ENCODE results near the gene GFRA1.

Gene GFRA1

GRCh38 chr10:116120688-116121455 lies 152.1 kb downstream of the GFRA1 start:
- no peak for DNase-seq

- no peak for DNase-seq
Measured at GRCh38 chr10:116118847-116119246, 154.2 kb downstream of the GFRA1 start.

- no peak for DNase-seq
Measured at GRCh38 chr10:116115797-116116196, 157.2 kb downstream of the GFRA1 start.

GRCh38 chr10:116115036-116115641 lies 157.9 kb downstream of the GFRA1 start:
- DNase-seq = no peak

- DNase-seq = no peak
Measured at GRCh38 chr10:116113721-116114501, 159.1 kb downstream of the GFRA1 start.

GRCh38 chr10:116112232-116113231 lies 160.5 kb downstream of the GFRA1 start:
- DNase-seq = no peak

GRCh38 chr10:116111483-116112095 lies 161.4 kb downstream of the GFRA1 start:
- DNase-seq = no peak

GRCh38 chr10:116110736-116111135 lies 162.3 kb downstream of the GFRA1 start:
- DNase-seq = no peak

GRCh38 chr10:116109881-116110280 lies 163.1 kb downstream of the GFRA1 start:
- no peak for DNase-seq

- no peak for DNase-seq
Measured at GRCh38 chr10:116109481-116109880, 163.5 kb downstream of the GFRA1 start.

GRCh38 chr10:116108095-116108494 lies 164.9 kb downstream of the GFRA1 start:
- no peak for DNase-seq

- no peak for DNase-seq
Measured at GRCh38 chr10:116106611-116107010, 166.4 kb downstream of the GFRA1 start.

- no peak for DNase-seq
Measured at GRCh38 chr10:116105264-116105663, 167.7 kb downstream of the GFRA1 start.

- DNase-seq = no peak
Measured at GRCh38 chr10:116104210-116104932, 168.6 kb downstream of the GFRA1 start.

GRCh38 chr10:116103668-116104067 lies 169.3 kb downstream of the GFRA1 start:
- DNase-seq = no peak

- no peak for DNase-seq
Measured at GRCh38 chr10:116101616-116102315, 171.2 kb downstream of the GFRA1 start.

- DNase-seq = no peak
Measured at GRCh38 chr10:116100984-116101383, 172.0 kb downstream of the GFRA1 start.

GRCh38 chr10:116099023-116099420 lies 174.0 kb downstream of the GFRA1 start:
- DNase-seq = no peak

GRCh38 chr10:116098411-116099022 lies 174.5 kb downstream of the GFRA1 start:
- no peak for DNase-seq

GRCh38 chr10:116097239-116097784 lies 175.7 kb downstream of the GFRA1 start:
- DNase-seq = no peak

Data from DMS79 treated with DMSO at 0.1 percent for 48 hours (cell line).